HL-60/S4 (cell line): ENCODE results near the gene DCAF12.
"Not testable (repeated sequence)": the region's sequence is repeated elsewhere in the genome, so short reads cannot be mapped to it uniquely, and the experiment has no call there.

Source experiments
- in situ Hi-C: fragments of 300-500 bp; cut with MboI; formaldehyde crosslinking; loops from 2 replicates; pipeline ENCODE4 v1.14.3; 2022; ENCODE audit warnings: low sequenced_read_pairs

Gene DCAF12

GRCh38 chr9:34126207-34127034 is at the start of gene DCAF12:
TSS of gene DCAF12 (minus strand) at chr9:34126698. CDS start at chr9:34126431, 267 bp downstream.
- in situ Hi-C loops, result no loop called here

GRCh38 chr9:34176089-34176488 is 49.6 kb upstream of the DCAF12 start:
- in situ Hi-C loops, result no loop called here

GRCh38 chr9:34171753-34172535 is 45.4 kb upstream of the DCAF12 start:
- in situ Hi-C loops, result no loop called here

- in situ Hi-C loops, result no loop called here
Measured at GRCh38 chr9:34170237-34170991, 43.9 kb upstream of the DCAF12 start.

- in situ Hi-C loops, result no loop called here
Measured at GRCh38 chr9:34169125-34169524, 42.6 kb upstream of the DCAF12 start.

- in situ Hi-C loops, result no loop called here
Measured at GRCh38 chr9:34163434-34163833, 36.9 kb upstream of the DCAF12 start.

- in situ Hi-C loops, result no loop called here
Measured at GRCh38 chr9:34158362-34158869, 31.9 kb upstream of the DCAF12 start.

GRCh38 chr9:34157898-34158297 is 31.4 kb upstream of the DCAF12 start:
- in situ Hi-C loops, result no loop called here

- in situ Hi-C loops, result no loop called here
Measured at GRCh38 chr9:34157318-34157717, 30.8 kb upstream of the DCAF12 start.

- in situ Hi-C loops, result no loop called here
Measured at GRCh38 chr9:34154057-34154456, 27.6 kb upstream of the DCAF12 start.

- in situ Hi-C loops, result no loop called here
Measured at GRCh38 chr9:34151398-34151797, 24.9 kb upstream of the DCAF12 start.

- in situ Hi-C loops, result no loop called here
Measured at GRCh38 chr9:34145165-34145564, 18.7 kb upstream of the DCAF12 start.

GRCh38 chr9:34143116-34143515 is 16.6 kb upstream of the DCAF12 start:
- in situ Hi-C loops, result no loop called here

GRCh38 chr9:34140853-34141252 is 14.4 kb upstream of the DCAF12 start:
- in situ Hi-C loops, result no loop called here

GRCh38 chr9:34139477-34140146 is 13.1 kb upstream of the DCAF12 start:
- in situ Hi-C loops, result no loop called here

GRCh38 chr9:34138644-34139043 is 12.1 kb upstream of the DCAF12 start:
- in situ Hi-C loops, result not testable (repeated sequence)

GRCh38 chr9:34134521-34134920 is 8.0 kb upstream of the DCAF12 start:
- in situ Hi-C loops, result no loop called here

- in situ Hi-C loops, result no loop called here
Measured at GRCh38 chr9:34133436-34133949, 7.0 kb upstream of the DCAF12 start.

GRCh38 chr9:34131571-34131970 is 5.1 kb upstream of the DCAF12 start:
- in situ Hi-C loops, result no loop called here
